ENCODE data around the gene IGSF21.

The IGSF21 gene

DNA sequence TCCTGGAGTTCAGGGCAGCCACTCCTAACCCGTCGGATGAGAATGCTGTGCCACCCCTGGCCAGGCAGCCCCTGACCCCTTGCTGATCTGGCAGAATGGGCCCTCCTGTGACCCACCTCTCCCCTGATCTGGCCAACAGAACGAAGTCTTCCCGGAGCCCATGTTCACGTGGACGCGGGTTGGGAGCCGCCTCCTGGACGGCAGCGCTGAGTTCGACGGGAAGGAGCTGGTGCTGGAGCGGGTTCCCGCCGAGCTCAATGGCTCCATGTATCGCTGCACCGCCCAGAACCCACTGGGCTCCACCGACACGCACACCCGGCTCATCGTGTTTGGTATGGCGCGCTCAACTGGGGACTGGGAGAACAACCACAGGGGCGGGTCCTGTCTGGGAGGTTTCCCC, 269.1 kb downstream of the IGSF21 start:
- DNase-seq = no peak

GRCh38 chr1:18380288-18380687, 272.7 kb downstream of the IGSF21 start:
- no peak for DNase-seq

GRCh38 chr1:18384059-18384458, 276.5 kb downstream of the IGSF21 start:
- DNase-seq = no peak

GRCh38 chr1:18384471-18384870, 276.9 kb downstream of the IGSF21 start:
- DNase-seq = no peak

DNA sequence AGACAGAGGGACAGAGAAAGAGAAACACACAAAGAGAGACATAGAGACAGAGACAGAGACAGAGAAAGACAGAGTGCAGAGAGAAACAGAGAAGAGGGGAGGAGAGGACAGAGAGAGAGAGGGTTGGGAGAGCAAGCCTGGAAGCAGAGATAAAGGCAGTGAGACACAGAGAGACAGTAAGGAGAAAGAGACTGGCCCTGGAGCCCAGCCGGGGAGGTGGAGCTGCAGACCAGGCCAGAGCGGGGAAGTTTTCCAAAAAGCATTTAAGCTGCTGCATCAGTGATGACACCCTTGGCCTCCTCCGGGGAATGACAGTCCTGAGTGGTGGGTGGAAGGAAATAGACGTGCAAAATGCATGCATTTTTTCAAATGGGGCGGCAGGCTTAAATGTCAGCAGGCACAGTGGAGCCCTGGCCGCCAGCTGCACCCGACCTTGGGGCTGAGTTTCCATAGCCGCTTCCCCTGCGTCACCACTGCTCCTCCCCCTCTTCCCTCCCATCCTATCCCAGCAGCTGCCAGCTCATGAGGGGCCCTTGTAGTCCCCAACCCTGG, 277.7 kb downstream of the IGSF21 start:
- no peak for DNase-seq

DNA sequence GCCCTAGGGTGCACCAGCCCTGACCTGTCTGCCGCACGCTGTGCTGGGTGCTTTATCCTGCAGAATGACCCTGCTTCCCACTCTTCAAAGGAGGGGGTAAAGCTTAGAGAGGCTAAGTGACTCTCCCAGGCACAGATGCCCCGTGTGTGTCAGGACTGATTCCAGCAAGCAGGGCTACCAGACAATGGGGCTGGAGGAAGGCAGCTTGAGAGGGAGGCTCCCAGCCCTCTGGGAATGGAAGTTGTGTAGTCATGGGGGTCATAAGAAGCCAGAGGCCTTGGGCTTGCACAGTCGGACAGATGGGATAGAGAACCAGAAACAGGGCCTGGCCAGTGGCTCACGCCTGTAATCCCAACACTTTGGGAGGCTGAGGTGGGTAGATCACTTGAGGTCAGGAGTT, 279.0 kb downstream of the IGSF21 start:
- no peak for DNase-seq

GRCh38 chr1:18387307-18387706, 279.7 kb downstream of the IGSF21 start:
- DNase-seq = no peak

- no peak for DNase-seq
Observed at GRCh38 chr1:18390953-18391352, 283.4 kb downstream of the IGSF21 start.

DNA sequence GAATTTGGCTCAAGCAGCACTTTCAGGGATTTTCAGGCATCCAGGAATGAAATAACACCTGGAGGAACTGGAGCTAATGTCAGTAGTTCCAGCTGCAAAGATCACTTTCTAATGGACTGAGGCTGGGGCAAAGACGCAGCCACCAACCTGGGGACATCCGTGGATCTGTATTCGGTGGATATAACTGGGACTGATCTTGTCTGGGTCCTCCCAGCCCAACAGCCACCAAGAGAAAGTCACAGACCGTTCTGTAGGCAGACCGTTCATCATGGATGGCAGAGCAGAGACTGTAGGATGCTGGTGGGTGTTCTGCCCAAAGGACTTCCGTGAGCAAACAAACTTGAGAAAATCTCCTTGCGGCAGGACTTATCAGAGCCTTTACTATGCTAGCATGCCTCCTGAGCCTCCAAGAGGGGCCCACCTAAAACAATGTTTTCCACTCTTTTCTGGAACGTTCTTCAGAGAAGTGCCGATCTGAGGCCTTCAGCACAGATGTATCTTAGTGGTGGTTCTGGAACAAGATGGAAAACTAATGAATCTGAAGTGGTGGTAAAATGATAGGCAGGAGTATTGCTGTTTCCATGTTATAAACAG, 287.1 kb downstream of the IGSF21 start:
- DNase-seq = no peak

GRCh38 chr1:18396247-18396980, 288.8 kb downstream of the IGSF21 start:
- no peak for DNase-seq

DNA sequence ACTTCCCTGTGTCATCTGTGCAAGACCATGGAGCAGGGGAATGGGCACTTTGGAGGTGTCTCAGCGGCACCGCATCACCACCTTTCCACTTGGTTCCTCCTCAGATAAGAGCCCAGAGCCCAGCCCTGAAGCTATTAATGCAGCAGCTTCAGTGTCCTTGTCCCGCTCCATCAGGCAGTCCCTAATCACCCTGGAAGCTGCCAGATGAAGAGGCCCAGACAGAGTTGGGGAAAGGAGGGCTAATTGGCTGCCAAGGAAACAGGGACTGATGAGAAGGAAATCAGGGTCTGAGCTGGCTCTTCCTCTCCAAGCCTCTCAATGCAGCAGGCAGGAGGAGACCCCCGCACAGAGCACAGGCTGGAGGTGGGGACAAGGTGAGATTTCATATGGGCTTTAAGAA, 290.0 kb downstream of the IGSF21 start:
- no peak for DNase-seq

DNA sequence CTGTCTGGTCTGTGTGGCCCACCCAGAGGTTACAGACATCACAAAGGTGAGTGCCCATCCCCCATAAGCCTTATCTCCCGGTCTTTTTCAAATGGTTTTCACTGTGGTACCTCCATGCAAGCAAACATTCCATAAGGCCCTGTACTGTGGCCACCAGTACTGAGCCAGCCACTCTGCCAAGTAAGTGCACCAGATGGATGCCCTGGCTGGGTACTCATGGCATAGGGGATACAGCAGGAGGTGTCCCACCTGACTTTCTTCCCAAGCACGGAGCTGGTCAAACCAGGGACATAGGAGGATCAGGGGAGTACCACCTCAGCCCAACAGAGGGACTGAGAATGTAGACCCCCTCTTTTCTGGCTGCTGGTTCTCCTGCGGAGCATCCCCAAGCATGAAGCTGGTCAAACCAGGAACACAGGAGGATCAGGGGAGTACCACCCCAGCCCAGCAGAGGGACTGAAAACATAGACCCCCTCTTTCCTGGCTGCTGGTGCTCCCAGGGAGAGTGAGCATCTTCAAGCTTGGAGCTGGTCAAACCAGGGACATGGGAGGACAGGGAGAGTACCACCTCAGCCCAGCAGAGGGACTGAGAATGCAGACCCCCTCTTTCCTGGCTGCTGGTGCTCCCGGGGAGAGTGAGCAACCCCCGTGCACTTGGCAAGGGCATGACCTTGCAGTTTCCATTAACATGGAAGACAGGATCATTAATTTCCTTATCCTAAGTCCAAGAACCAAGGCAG, 291.4 kb downstream of the IGSF21 start:
- DNase-seq = no peak

- no peak for DNase-seq
Observed at GRCh38 chr1:18400347-18401102, 292.9 kb downstream of the IGSF21 start.

DNA sequence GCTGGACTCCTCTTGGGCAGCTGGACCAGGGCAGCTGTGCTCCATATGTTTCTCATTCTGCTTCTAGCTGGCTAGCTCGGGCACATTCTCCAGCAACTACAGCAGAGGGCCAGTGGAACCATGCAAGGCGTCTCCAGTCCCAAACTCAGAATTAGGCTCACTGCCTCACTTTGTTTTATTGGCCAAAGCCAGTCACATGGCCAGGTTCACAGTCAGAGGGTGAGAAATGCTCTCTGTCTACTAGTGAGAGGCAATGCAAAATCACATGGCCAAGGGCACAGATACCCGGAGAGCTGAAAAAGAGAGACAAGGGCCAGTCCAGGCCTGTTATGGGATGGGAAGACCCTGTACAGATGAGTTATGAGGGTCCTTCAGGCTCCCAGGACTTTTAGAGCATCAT, 294.3 kb downstream of the IGSF21 start:
- no peak for DNase-seq

- DNase-seq = no peak
Observed at GRCh38 chr1:18404460-18404859, 296.9 kb downstream of the IGSF21 start.

GRCh38 chr1:18407166-18408045, 299.8 kb downstream of the IGSF21 start:
- no peak for DNase-seq

GRCh38 chr1:18408656-18409370, 301.2 kb downstream of the IGSF21 start:
- no peak for DNase-seq

- no peak for DNase-seq
Observed at GRCh38 chr1:18409609-18410237, 302.1 kb downstream of the IGSF21 start.

GRCh38 chr1:18410407-18410806, 302.8 kb downstream of the IGSF21 start:
- no peak for DNase-seq

DNA sequence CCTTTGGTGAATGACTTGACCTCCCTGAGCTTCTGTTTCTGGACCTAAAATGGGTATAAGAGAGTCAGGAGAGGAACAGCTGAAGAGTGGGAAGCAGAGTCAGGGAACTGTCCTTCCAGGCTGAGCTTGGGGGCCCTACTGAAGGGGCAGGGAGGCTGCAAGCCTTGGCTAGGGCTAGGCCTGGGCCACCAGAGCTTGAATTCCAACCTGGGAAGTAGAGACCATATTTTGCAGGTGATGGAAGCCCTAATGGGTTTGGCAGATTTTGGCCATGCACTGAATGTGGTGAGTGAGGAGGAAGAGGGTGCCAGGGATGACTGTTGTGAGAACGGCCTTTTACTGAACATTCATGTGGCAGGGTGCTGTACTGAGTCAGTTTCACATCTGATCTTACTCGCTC, 303.7 kb downstream of the IGSF21 start:
- no peak for DNase-seq
